SIG-M5 treated with dmso at 0.1 percent for 504 hours (cell line): ENCODE measurements around the gene ARHGEF2.

Source experiments
- DNase-seq: peaks from one replicate; lab custom pipeline; 2025; ENCODE audit not compliant: unreplicated experiment; lab: John Stamatoyannopoulos, UW

ARHGEF2 gene

GRCh38 chr1:155978325-155978972, at the start of gene ARHGEF2:
Gene ARHGEF2, minus strand, starts transcription at chr1:155978547. Its CDS starts 120 bp downstream, at chr1:155978427.
- peak; percentile 98 for DNase-seq

- DNase-seq, result no peak
Measured at GRCh38 chr1:156026588-156026987, 48.2 kb upstream of the ARHGEF2 start.

- DNase-seq, result peak; percentile 77
Measured at GRCh38 chr1:156025876-156026275, 47.5 kb upstream of the ARHGEF2 start.

- DNase-seq, result no peak
Measured at GRCh38 chr1:156024801-156025200, 46.5 kb upstream of the ARHGEF2 start.

GRCh38 chr1:156021954-156022353, 43.6 kb upstream of the ARHGEF2 start:
- DNase-seq, result no peak

GRCh38 chr1:156021093-156021428, 42.7 kb upstream of the ARHGEF2 start:
- DNase-seq, result no peak

- DNase-seq, result peak; percentile 98
Measured at GRCh38 chr1:156020293-156021092, 42.1 kb upstream of the ARHGEF2 start, which contains the start of gene SSR2. Gene SSR2, minus strand, starts transcription at chr1:156020951. Its CDS starts 784 bp downstream, at chr1:156020167.

GRCh38 chr1:156019946-156020292, 41.6 kb upstream of the ARHGEF2 start:
- no peak for DNase-seq

- DNase-seq, result no peak
Measured at GRCh38 chr1:156014829-156015228, 36.5 kb upstream of the ARHGEF2 start.

- DNase-seq, result no peak
Measured at GRCh38 chr1:156012051-156012817, 33.9 kb upstream of the ARHGEF2 start.

GRCh38 chr1:156009404-156009803, 31.1 kb upstream of the ARHGEF2 start:
- DNase-seq, result no peak

GRCh38 chr1:156006666-156007376, 28.5 kb upstream of the ARHGEF2 start:
- DNase-seq, result no peak

GRCh38 chr1:156004843-156005584, 26.7 kb upstream of the ARHGEF2 start:
- DNase-seq, result no peak

- DNase-seq, result no peak
Measured at GRCh38 chr1:156003923-156004188, 25.5 kb upstream of the ARHGEF2 start.

GRCh38 chr1:156002188-156002911, 24.0 kb upstream of the ARHGEF2 start:
- DNase-seq, result no peak

- DNase-seq, result no peak
Measured at GRCh38 chr1:156001662-156002171, 23.4 kb upstream of the ARHGEF2 start.

- no peak for DNase-seq
Measured at GRCh38 chr1:156001021-156001661, 22.8 kb upstream of the ARHGEF2 start.

- DNase-seq, result no peak
Measured at GRCh38 chr1:155999964-156000363, 21.6 kb upstream of the ARHGEF2 start.

GRCh38 chr1:155996166-155996565, 17.8 kb upstream of the ARHGEF2 start:
- no peak for DNase-seq
